Panc1 (cell line): ENCODE measurements around the gene MBTPS2. TPM values are rescaled to one million over a fixed set of nuclear protein-coding genes. Genes with fewer than 3 reads are reported as not detected.

Experiments used
- ATAC-seq: fragments of 200-7000 bp; cut with Tn5 transposase; 2 replicates; pipeline ENCODE4 v1.9.1; 2020; ENCODE audit warnings: mild to moderate bottlenecking, moderate library complexity
- BruUV-seq: library from RNA; stranded (reverse); fragments of 400-500 nt; replicated peaks from 2 replicates; lab custom pipeline; 2021; lab: Mats Ljungman, UMichigan
- CTCF ChIA-PET: fragments of 300-600 bp; sonication (Branson Sonifier 250); formaldehyde crosslinking; loops from one replicate; lab custom pipeline; 2022; ENCODE audit warnings: antibody characterized with exemption; lab: Charles Lee
- POLR2A ChIA-PET: fragments of 300-600 bp; sonication (Branson Sonifier 250); formaldehyde crosslinking; loops from one replicate; lab custom pipeline; 2022; ENCODE audit warnings: antibody characterized with exemption; lab: Charles Lee
- DNase-seq: peaks from one replicate; pipeline ENCODE4 v3.0.0-alpha.2; 2010; ENCODE audit warnings: low read depth, low spot score
- H3K27ac ChIP-seq: 2 replicates; pipeline ENCODE4 v1.5.1; 2011; ENCODE audit warnings: mild to moderate bottlenecking, low read length, inconsistent platforms
- H3K27me3 ChIP-seq: fragments of 200-500 bp; sonication (Bioruptor generic); 2 replicates; pipeline ENCODE4 v1.6.0; 2014; ENCODE audit warnings: low read length, inconsistent platforms; ENCODE audit not compliant: control insufficient read depth, insufficient read depth
- H3K36me3 ChIP-seq: fragments of 200-500 bp; sonication (Bioruptor generic); 2 replicates; pipeline ENCODE4 v1.5.1; 2014; ENCODE audit warnings: inconsistent platforms, mild to moderate bottlenecking, low read length, moderate library complexity; ENCODE audit not compliant: control insufficient read depth, insufficient read depth
- H3K4me1 ChIP-seq: 2 replicates; pipeline ENCODE4 v1.5.1; 2011; ENCODE audit warnings: inconsistent platforms, mild to moderate bottlenecking, low read length, moderate library complexity; ENCODE audit not compliant: control insufficient read depth, insufficient read depth
- H3K4me3 ChIP-seq, 2 experiments: 2 replicates each; pipeline ENCODE4 v1.5.1; 2011 to 2012; ENCODE audit warnings: low read depth in 2 of 2, low read length in 2 of 2, mild to moderate bottlenecking in 2 of 2, inconsistent platforms in 1 of 2, moderate library complexity in 1 of 2
- H3K9me3 ChIP-seq: fragments of 200-500 bp; sonication (Bioruptor generic); 2 replicates; pipeline ENCODE4 v1.5.1; 2014; ENCODE audit warnings: low read depth, mild to moderate bottlenecking, inconsistent platforms, low read length, moderate library complexity; ENCODE audit not compliant: control insufficient read depth, insufficient read depth
- POLR2AphosphoS5 ChIP-seq: IDR thresholded peaks from 2 replicates; pipeline ENCODE4 v1.6.1; 2012; ENCODE audit warnings: mild to moderate bottlenecking, low read depth, low read length, moderate library complexity
- SIN3A ChIP-seq: IDR thresholded peaks from 2 replicates; pipeline ENCODE4 v1.6.1; 2012; ENCODE audit warnings: low read depth, mild to moderate bottlenecking, low read length, moderate library complexity, borderline replicate concordance; ENCODE audit not compliant: insufficient read depth
- TCF7L2 ChIP-seq: IDR thresholded peaks from 2 replicates; pipeline ENCODE4 v1.6.1; 2011; ENCODE audit warnings: mild to moderate bottlenecking, low read depth, low read length, inconsistent platforms
- in situ Hi-C: cut with HindIII; loops from 2 replicates; pipeline ENCODE4 v1.10.0; 2016; ENCODE audit warnings: low sequenced_read_pairs, low pct_unique_long_range_greater_than_20kb
- intact Hi-C: fragments of 100-400 bp; cut with micrococcal nuclease; formaldehyde crosslinking; loops from one replicate; pipeline ENCODE4 v1.10.0; 2022; ENCODE audit not compliant: unreplicated experiment
- total RNA-seq: library from RNA; stranded (reverse); gene quantifications from one replicate; pipeline ENCODE4 v1.2.1, GENCODE V29; 2021; ENCODE audit not compliant: unreplicated experiment
- TF ChIP-seq, protein P1 (sequence below), 2 experiments: IDR thresholded peaks; 2 replicates each; pipeline ENCODE4 v1.6.1; 2011 to 2012; ENCODE audit warnings: low read depth in 2 of 2, control low read depth in 1 of 2, low read length in 1 of 2, mild to moderate bottlenecking in 1 of 2, moderate library complexity in 1 of 2; ENCODE audit not compliant: insufficient read depth in 1 of 2
- TF ChIP-seq, protein P2 (sequence below): fragments of 450-650 bp; IDR thresholded peaks from 2 replicates; pipeline ENCODE4 v1.5.1; 2017; ENCODE audit warnings: mild to moderate bottlenecking

MBTPS2 gene
- total RNA-seq, 1 experiment from 2014 or later = 13.5 TPM

DNA sequence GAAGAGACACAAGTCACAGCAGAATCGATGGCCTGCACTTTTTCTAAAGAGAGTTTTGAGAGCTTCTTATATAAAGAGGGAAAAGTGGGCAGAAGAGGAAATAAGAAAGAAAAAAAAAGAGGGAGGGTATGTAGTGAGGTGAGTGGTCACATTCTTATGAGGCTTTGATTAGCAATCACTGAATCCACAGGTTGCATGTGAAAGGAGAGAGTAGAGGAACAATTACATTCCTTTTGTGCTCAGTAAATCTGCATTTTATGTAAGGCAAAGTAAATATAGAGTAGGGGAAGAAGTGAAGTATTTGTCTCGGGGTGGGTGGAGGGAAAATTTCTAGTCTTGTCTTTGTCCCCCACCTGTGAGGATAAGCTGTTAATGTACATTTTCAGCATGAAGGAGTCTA, 26.8 kb upstream of the MBTPS2 start:
- DNase-seq (no peak), ATAC-seq (no peak)
- Histone ChIP-seq H3K9me3 (no peaks in the 10 kb centered on the region), H3K27ac (no peak overlapping the region), H3K27me3 (no peaks in the 10 kb centered on the region), H3K4me3 (no peak overlapping the region), H3K36me3 (no peaks in the 10 kb centered on the region), H3K4me1 (no peaks in the 10 kb centered on the region)
- ChIA-PET CTCF (interaction anchor here (0.7 kb wide), 1 partner anchor 214 kb away, joined by 4 read pairs; no protein-coding TSS in a partner anchor), POLR2A (no interaction called here)
- no TSS peak for BruUV-seq
- in situ Hi-C loops (no loop called here), intact Hi-C loops (no loop called here)
- TF ChIP-seq TCF7L2 = no peak
- TF ChIP-seq POLR2AphosphoS5 = no peak
- no peak for TF ChIP-seq SIN3A
- TF ChIP-seq, protein P1, sequence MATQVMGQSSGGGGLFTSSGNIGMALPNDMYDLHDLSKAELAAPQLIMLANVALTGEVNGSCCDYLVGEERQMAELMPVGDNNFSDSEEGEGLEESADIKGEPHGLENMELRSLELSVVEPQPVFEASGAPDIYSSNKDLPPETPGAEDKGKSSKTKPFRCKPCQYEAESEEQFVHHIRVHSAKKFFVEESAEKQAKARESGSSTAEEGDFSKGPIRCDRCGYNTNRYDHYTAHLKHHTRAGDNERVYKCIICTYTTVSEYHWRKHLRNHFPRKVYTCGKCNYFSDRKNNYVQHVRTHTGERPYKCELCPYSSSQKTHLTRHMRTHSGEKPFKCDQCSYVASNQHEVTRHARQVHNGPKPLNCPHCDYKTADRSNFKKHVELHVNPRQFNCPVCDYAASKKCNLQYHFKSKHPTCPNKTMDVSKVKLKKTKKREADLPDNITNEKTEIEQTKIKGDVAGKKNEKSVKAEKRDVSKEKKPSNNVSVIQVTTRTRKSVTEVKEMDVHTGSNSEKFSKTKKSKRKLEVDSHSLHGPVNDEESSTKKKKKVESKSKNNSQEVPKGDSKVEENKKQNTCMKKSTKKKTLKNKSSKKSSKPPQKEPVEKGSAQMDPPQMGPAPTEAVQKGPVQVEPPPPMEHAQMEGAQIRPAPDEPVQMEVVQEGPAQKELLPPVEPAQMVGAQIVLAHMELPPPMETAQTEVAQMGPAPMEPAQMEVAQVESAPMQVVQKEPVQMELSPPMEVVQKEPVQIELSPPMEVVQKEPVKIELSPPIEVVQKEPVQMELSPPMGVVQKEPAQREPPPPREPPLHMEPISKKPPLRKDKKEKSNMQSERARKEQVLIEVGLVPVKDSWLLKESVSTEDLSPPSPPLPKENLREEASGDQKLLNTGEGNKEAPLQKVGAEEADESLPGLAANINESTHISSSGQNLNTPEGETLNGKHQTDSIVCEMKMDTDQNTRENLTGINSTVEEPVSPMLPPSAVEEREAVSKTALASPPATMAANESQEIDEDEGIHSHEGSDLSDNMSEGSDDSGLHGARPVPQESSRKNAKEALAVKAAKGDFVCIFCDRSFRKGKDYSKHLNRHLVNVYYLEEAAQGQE (IDR thresholded peaks at IDR 0.05; ENCODE audit: insufficient read depth in 1 of 2, low read depth in 2 of 2, low read length in 1 of 2) = no peak
- TF ChIP-seq, protein P2, sequence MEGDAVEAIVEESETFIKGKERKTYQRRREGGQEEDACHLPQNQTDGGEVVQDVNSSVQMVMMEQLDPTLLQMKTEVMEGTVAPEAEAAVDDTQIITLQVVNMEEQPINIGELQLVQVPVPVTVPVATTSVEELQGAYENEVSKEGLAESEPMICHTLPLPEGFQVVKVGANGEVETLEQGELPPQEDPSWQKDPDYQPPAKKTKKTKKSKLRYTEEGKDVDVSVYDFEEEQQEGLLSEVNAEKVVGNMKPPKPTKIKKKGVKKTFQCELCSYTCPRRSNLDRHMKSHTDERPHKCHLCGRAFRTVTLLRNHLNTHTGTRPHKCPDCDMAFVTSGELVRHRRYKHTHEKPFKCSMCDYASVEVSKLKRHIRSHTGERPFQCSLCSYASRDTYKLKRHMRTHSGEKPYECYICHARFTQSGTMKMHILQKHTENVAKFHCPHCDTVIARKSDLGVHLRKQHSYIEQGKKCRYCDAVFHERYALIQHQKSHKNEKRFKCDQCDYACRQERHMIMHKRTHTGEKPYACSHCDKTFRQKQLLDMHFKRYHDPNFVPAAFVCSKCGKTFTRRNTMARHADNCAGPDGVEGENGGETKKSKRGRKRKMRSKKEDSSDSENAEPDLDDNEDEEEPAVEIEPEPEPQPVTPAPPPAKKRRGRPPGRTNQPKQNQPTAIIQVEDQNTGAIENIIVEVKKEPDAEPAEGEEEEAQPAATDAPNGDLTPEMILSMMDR = no peak

DNA sequence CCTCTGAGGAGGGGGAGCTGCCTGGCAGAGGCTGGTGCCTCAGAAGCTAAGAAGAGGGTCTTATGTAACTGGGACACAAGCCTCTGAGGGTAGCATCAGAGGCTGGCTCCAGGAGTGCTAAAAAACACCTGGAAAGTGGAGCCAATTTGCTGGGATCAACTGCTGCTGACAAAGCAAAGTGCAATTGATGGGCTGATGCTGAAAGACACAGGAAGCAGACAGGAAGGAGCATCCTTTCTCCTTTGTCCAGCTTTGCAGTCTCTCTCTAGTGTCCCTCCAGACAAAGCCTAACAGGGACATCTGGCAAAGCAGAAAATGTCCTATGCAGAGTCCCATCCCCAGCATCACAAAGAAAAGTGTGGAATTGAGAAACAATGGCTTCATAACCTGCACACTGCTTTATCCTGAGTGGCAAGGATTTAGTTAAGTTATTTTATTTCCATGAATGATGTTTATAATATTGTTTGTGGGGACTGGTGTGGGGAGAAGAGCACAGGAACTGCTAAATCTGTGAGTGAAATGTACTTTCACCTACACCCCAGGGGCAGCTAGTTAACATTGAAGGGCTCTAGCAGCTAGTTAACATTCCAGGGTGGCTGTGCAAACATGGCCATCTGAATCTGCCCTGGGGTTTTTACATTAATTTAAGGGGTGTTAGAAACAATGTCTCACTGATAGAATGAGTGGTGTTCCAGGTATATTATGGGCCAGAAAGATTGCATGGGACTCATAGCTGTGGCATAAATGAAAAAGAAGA, 25.6 kb upstream of the MBTPS2 start:
- CTCF ChIA-PET = no interaction called here
- TF ChIP-seq, protein P2 = no peak
- TF ChIP-seq, protein P1 (IDR thresholded peaks at IDR 0.05; ENCODE audit: insufficient read depth in 1 of 2, low read depth in 2 of 2, low read length in 1 of 2) = no peak
- no peak for TF ChIP-seq POLR2AphosphoS5
- TF ChIP-seq TCF7L2 = no peak
- TF ChIP-seq SIN3A = no peak
- no peaks in the 10 kb centered on the region for H3K27me3 ChIP-seq
- H3K9me3 ChIP-seq = no peaks in the 10 kb centered on the region
- no peak overlapping the region for H3K4me3 ChIP-seq
- H3K36me3 ChIP-seq = no peaks in the 10 kb centered on the region
- intact Hi-C loops = no loop called here
- no peak for ATAC-seq
- POLR2A ChIA-PET = no interaction called here
- in situ Hi-C loops = no loop called here
- H3K4me1 ChIP-seq = no peaks in the 10 kb centered on the region
- DNase-seq = no peak
- BruUV-seq = no TSS peak
- H3K27ac ChIP-seq = no peak overlapping the region
